ENCODE results near the gene DYNLL1. TPM values are rescaled to one million over a fixed set of nuclear protein-coding genes. Genes with fewer than 3 reads are reported as not detected.
"Not testable (repeated sequence)": the region's sequence is repeated elsewhere in the genome, so short reads cannot be mapped to it uniquely, and the experiment has no call there.

Gene DYNLL1
- total RNA-seq, 4 donors from 2014 or later: 167 to 493 (median 469) TPM

GRCh38 chr12:120515496-120515895 lies 19.6 kb downstream of the DYNLL1 start:
- TF ChIP-seq EP300 (IDR thresholded peaks at IDR 0.05): no peak
- TF ChIP-seq CTCF (IDR thresholded peaks at IDR 0.05): no peak
- TF ChIP-seq POLR2A (IDR thresholded peaks at IDR 0.05): no peak
- TF ChIP-seq POLR2AphosphoS5 (IDR thresholded peaks at IDR 0.05): no peak
- Histone ChIP-seq H3K27me3 (no peaks in the 10 kb centered on the region), H3K9me3 (no peaks in the 10 kb centered on the region), H3K27ac (no peak overlapping the region), H3K36me3 (peaks cover 38% of the 10 kb centered on the region), H3K4me3 (no peak overlapping the region), H3K4me1 (no peaks in the 10 kb centered on the region)
- 94% methylated on average over 2 of the region's 2 CpGs for WGBS
- no peak for DNase-seq (ENCODE audit: low spot score in 2 of 2)

- H3K4me1 ChIP-seq; DNase-seq (ENCODE audit: low spot score in 2 of 2); H3K27ac ChIP-seq; H3K27me3 ChIP-seq; H3K9me3 ChIP-seq; H3K4me3 ChIP-seq: not testable (repeated sequence)
- WGBS: 94% methylated on average over 8 of the region's 8 CpGs
- peaks cover 41% of the 10 kb centered on the region for H3K36me3 ChIP-seq
These were observed 23.4 kb downstream of the DYNLL1 start for GRCh38 chr12:120519324-120519723.

GRCh38 chr12:120522568-120522967 lies 26.7 kb downstream of the DYNLL1 start:
- TF ChIP-seq EP300 (IDR thresholded peaks at IDR 0.05) (no peak), POLR2AphosphoS5 (IDR thresholded peaks at IDR 0.05) (no peak), POLR2A (IDR thresholded peaks at IDR 0.05) (no peak), CTCF (IDR thresholded peaks at IDR 0.05) (no peak)
- 93% methylated on average over 9 of the region's 9 CpGs for WGBS

GRCh38 chr12:120528861-120529525 lies 33.1 kb downstream of the DYNLL1 start, which contains the start of gene COQ5:
TSS of gene COQ5 (minus strand) at chr12:120529158. CDS start at chr12:120529141, 17 bp downstream.
- TF ChIP-seq POLR2A (IDR thresholded peaks at IDR 0.05) (peak in 1 of 2 donors; percentile 51), EP300 (IDR thresholded peaks at IDR 0.05) (no peak), POLR2AphosphoS5 (IDR thresholded peaks at IDR 0.05) (peak; percentile 52 to 90 (median 61))
- under 1% methylated on average over 35 of the region's 38 CpGs for WGBS
- Histone ChIP-seq H3K27me3 (no peaks in the 10 kb centered on the region), H3K27ac (peak within 1 kb of the TSS; percentile 92), H3K36me3 (no peaks in the 10 kb centered on the region), H3K9me3 (no peaks in the 10 kb centered on the region), H3K4me1 (peaks cover 24% of the 10 kb centered on the region), H3K4me3 (peak within 1 kb of the TSS; percentile 85)
- DNase-seq (ENCODE audit: low spot score in 2 of 2): peak; percentile 94 to 97

More at GRCh38 chr12:120522568-120522967, 26.7 kb downstream of the DYNLL1 start:
- Histone ChIP-seq H3K4me1 (no peaks in the 10 kb centered on the region), H3K27me3 (no peaks in the 10 kb centered on the region), H3K27ac (no peak overlapping the region), H3K4me3 (no peak overlapping the region), H3K36me3 (peaks cover 15% of the 10 kb centered on the region), H3K9me3 (no peaks in the 10 kb centered on the region)
- no peak for DNase-seq (ENCODE audit: low spot score in 2 of 2)

GRCh38 chr12:120529641-120530417 lies 33.9 kb downstream of the DYNLL1 start:
- no peaks in the 10 kb centered on the region for H3K36me3 ChIP-seq
- WGBS: 24% methylated on average over 19 of the region's 19 CpGs
- DNase-seq (ENCODE audit: low spot score in 2 of 2): no peak

GRCh38 chr12:120530418-120530761 lies 34.5 kb downstream of the DYNLL1 start:
- not testable (repeated sequence) for DNase-seq (ENCODE audit: low spot score in 2 of 2); H3K9me3 ChIP-seq; H3K27me3 ChIP-seq; H3K36me3 ChIP-seq
- Histone ChIP-seq H3K4me3 (peak overlapping the region; percentile 85), H3K4me1 (peaks cover 26% of the 10 kb centered on the region), H3K27ac (peak overlapping the region; percentile 92)

More at GRCh38 chr12:120529641-120530417, 33.9 kb downstream of the DYNLL1 start:
- H3K4me1 ChIP-seq: peaks cover 24% of the 10 kb centered on the region
- H3K27ac ChIP-seq: peak overlapping the region; percentile 92
- peak overlapping the region; percentile 85 for H3K4me3 ChIP-seq
- TF ChIP-seq POLR2A (IDR thresholded peaks at IDR 0.05) (no peak), CTCF (IDR thresholded peaks at IDR 0.05) (no peak)
- no peaks in the 10 kb centered on the region for H3K9me3 ChIP-seq
- H3K27me3 ChIP-seq: no peaks in the 10 kb centered on the region

Measured in suprapubic skin (tissue), 4 donors.